Fibroblast of lung (primary cell): ENCODE results near the gene DCXR. TPM values are rescaled to one million over a fixed set of nuclear protein-coding genes. Genes with fewer than 3 reads are reported as not detected.

ENCODE experiments used
- DNase-seq, 2 donors: peaks; one replicate each; pipeline versions ENCODE4 v3.0.0 to v3.0.0-alpha.2; 2010; ENCODE audit warnings: low read depth in 2 of 2
- H2AFZ ChIP-seq: 2 replicates; pipeline ENCODE4 v1.5.1; 2012; ENCODE audit warnings: low read length, control low read depth, inconsistent platforms
- H3K27ac ChIP-seq: 2 replicates; pipeline ENCODE4 v1.5.1; 2011; ENCODE audit warnings: low read length, control low read depth; ENCODE audit not compliant: insufficient read depth
- H3K27me3 ChIP-seq: 2 replicates; pipeline ENCODE4 v1.5.1; 2011; ENCODE audit warnings: mild to moderate bottlenecking, low read length; ENCODE audit not compliant: control insufficient read depth, insufficient read depth
- H3K36me3 ChIP-seq: 2 replicates; pipeline ENCODE4 v1.5.1; 2011; ENCODE audit warnings: low read length; ENCODE audit not compliant: control insufficient read depth, insufficient read depth
- H3K4me1 ChIP-seq: 2 replicates; pipeline ENCODE4 v1.5.1; 2011; ENCODE audit warnings: low read length; ENCODE audit not compliant: control insufficient read depth, insufficient read depth; ENCODE audit errors: extremely low read depth
- H3K4me2 ChIP-seq: 2 replicates; pipeline ENCODE4 v1.5.1; 2011; ENCODE audit warnings: low read length, control low read depth; ENCODE audit not compliant: insufficient read depth; ENCODE audit errors: extremely low read depth
- H3K4me3 ChIP-seq, 4 experiments: fragments of 200-600 bp in 1 of 4; sonication (generic) in 1 of 4; replicated peaks in 1 of 4; 2 replicates each; pipeline ENCODE4 v1.5.1; 2011 to 2016; ENCODE audit warnings: low read length in 4 of 4, low read depth in 3 of 4, mild to moderate bottlenecking in 3 of 4, control low read depth in 2 of 4, inconsistent platforms in 1 of 4, mixed read lengths in 1 of 4; ENCODE audit not compliant: insufficient read depth in 1 of 4; ENCODE audit errors: control extremely low read depth in 1 of 4
- H3K79me2 ChIP-seq: 2 replicates; pipeline ENCODE4 v1.5.1; 2012; ENCODE audit warnings: mild to moderate bottlenecking, low read length, inconsistent platforms; ENCODE audit not compliant: control insufficient read depth, insufficient read depth
- H3K9ac ChIP-seq: 2 replicates; pipeline ENCODE4 v1.5.1; 2011; ENCODE audit warnings: mild to moderate bottlenecking, low read length, control low read depth; ENCODE audit not compliant: insufficient read depth
- H3K9me3 ChIP-seq: 2 replicates; pipeline ENCODE4 v1.5.1; 2012; ENCODE audit warnings: low read depth, low read length; ENCODE audit not compliant: control insufficient read depth, insufficient read depth
- H4K20me1 ChIP-seq: 2 replicates; pipeline ENCODE4 v1.5.1; 2011; ENCODE audit warnings: low read length; ENCODE audit not compliant: control insufficient read depth, insufficient read depth; ENCODE audit errors: extremely low read depth
- CTCF ChIP-seq, 2 donors: IDR thresholded peaks in 1 of 2; conservative IDR thresholded peaks in 1 of 2; 1 replicate in 1 of 2; 2 replicates in 1 of 2; pipeline ENCODE4 v1.5.1; 2011 to 2012; ENCODE audit warnings: low read length in 2 of 2, control low read depth in 1 of 2, inconsistent platforms in 1 of 2, low read depth in 1 of 2, mild to moderate bottlenecking in 1 of 2
- EZH2 ChIP-seq: IDR thresholded peaks from 2 replicates; pipeline ENCODE4 v1.5.1; 2012; ENCODE audit warnings: low read length, control low read depth, mild to moderate bottlenecking; ENCODE audit errors: missing control alignments
- polyA plus RNA-seq, 2 donors: library from polyadenylated mRNA; depleted of rRNA in 1 of 2; stranded (reverse) in 1 of 2; unstranded in 1 of 2; fragments of >200 nt; gene quantifications; 2 replicates each; pipeline ENCODE4 v1.2.1, GENCODE V29; 2011 to 2012; ENCODE audit warnings: missing spikeins in 1 of 2
- total RNA-seq: library from RNA; depleted of rRNA; stranded (reverse); fragments of >200 nt; gene quantifications from 2 replicates; pipeline ENCODE4 v1.2.1, GENCODE V29; 2014

Gene DCXR
- total and polyA plus RNA-seq, 2 donors (not counting 1 experiment from before 2014, with no cell fraction given): 34.8 to 43.6 TPM

- Histone ChIP-seq H4K20me1 (no peaks in the 10 kb centered on the region), H3K27me3 (no peaks in the 10 kb centered on the region), H3K36me3 (peaks cover 79% of the 10 kb centered on the region), H3K9me3 (no peaks in the 10 kb centered on the region), H3K4me2 (no peak overlapping the region), H3K9ac (no peak overlapping the region), H3K4me1 (no peaks in the 10 kb centered on the region), H2AFZ (no peak overlapping the region), H3K27ac (no peak overlapping the region), H3K79me2 (no peaks in the 10 kb centered on the region), H3K4me3 (no peak overlapping the region)
- TF ChIP-seq CTCF (conservative IDR thresholded peaks at IDR 0.05 in 1 of 2, IDR thresholded peaks at IDR 0.05 in 1 of 2; ENCODE audit: low read depth in 1 of 2, low read length in 2 of 2): no peak
- TF ChIP-seq EZH2: no peak
- DNase-seq: no peak
Measured at GRCh38 chr17:82085031-82085861, 47.7 kb upstream of the DCXR start.

- no peaks in the 10 kb centered on the region for H4K20me1 ChIP-seq
- no peak overlapping the region for H3K4me3 ChIP-seq
- no peak overlapping the region for H3K4me2 ChIP-seq
- no peak overlapping the region for H3K27ac ChIP-seq
- H2AFZ ChIP-seq: no peak overlapping the region
- no peak overlapping the region for H3K9ac ChIP-seq
- DNase-seq: no peak
- no peaks in the 10 kb centered on the region for H3K9me3 ChIP-seq
- H3K27me3 ChIP-seq: no peaks in the 10 kb centered on the region
- no peaks in the 10 kb centered on the region for H3K4me1 ChIP-seq
- no peak for TF ChIP-seq CTCF (conservative IDR thresholded peaks at IDR 0.05 in 1 of 2, IDR thresholded peaks at IDR 0.05 in 1 of 2; ENCODE audit: low read depth in 1 of 2, low read length in 2 of 2)
- no peak for TF ChIP-seq EZH2
- H3K79me2 ChIP-seq: no peaks in the 10 kb centered on the region
- peaks cover 77% of the 10 kb centered on the region for H3K36me3 ChIP-seq
Measured at GRCh38 chr17:82084373-82085030, 47.0 kb upstream of the DCXR start.

DNA sequence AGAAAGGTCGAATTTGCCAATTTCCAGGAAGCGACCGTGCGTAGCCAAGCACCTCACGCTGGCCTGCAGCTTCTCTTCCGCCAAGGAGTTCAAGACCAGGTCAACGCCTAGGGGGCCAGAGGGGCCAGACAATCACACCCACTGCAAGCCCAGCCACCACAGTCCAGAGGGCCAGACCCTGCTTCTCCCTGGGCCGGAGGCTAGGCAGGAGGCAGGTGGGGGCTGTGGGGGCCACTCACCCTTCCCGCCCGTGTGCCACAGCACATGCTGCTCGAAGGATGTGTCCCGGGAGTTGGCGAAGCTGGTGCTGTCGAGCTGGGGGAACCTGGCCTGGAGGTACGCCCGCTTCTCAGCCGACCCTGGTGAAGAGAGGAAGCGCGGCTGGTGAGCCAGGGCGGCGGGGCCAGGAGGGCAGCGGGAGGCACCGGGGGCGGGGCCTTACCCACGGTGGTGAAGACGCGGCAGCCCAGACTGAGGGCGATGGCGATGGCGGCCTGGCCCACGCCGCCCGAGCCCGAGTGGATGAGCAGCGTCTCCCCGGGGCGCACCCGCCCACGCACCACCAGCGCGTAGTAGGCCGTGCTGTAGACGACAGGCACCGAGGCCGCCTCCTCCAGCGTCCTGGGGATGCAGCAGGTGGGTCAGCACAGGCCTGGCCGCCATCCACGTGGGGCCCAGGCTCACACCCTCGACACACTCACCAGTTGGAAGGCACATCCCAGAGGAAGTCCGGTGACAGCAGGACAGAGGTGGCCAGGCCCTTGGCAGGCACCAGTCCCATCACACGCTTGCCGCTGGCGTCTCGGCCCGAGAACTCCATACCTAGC, 46.2 kb upstream of the DCXR start:
- DNase-seq: no peak
- peaks cover 76% of the 10 kb centered on the region for H3K36me3 ChIP-seq
- no peaks in the 10 kb centered on the region for H4K20me1 ChIP-seq

More for the DNA sequence above, 46.2 kb upstream of the DCXR start:
- no peak overlapping the region for H3K4me3 ChIP-seq
- no peaks in the 10 kb centered on the region for H3K27me3 ChIP-seq
- H3K4me1 ChIP-seq: no peaks in the 10 kb centered on the region
- H3K27ac ChIP-seq: no peak overlapping the region
- H3K9ac ChIP-seq: no peak overlapping the region
- no peaks in the 10 kb centered on the region for H3K9me3 ChIP-seq
- no peak overlapping the region for H2AFZ ChIP-seq
- TF ChIP-seq EZH2 (no peak), CTCF (conservative IDR thresholded peaks at IDR 0.05 in 1 of 2, IDR thresholded peaks at IDR 0.05 in 1 of 2; ENCODE audit: low read depth in 1 of 2, low read length in 2 of 2) (no peak)
- no peak overlapping the region for H3K4me2 ChIP-seq
- no peaks in the 10 kb centered on the region for H3K79me2 ChIP-seq
